ENCODE data around the gene PPP1R3F.
"Not testable (repeated sequence)": the region's sequence is repeated elsewhere in the genome, so short reads cannot be mapped to it uniquely, and the experiment has no call there.

DNA sequence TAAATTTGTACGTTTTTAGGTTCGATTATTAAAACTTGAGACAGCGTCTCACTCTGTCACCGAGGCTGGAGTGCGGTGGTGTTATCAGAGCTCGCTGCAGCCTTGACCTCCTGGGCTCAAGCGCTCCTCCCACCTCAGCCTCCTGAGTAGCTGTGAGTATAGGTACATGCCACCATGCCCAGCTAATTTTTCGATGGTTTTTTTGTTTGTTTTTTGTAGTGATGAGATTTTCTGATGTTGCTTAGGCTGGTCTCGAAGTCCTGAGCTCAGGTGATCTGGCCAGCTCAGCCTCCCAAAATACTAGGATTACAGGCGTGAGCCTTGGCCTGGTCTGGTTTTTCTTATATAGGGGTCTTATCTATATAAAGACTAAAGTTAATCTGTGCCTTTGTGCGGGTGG is 60.8 kb downstream of the PPP1R3F start:
- TF ChIP-seq, protein P1, sequence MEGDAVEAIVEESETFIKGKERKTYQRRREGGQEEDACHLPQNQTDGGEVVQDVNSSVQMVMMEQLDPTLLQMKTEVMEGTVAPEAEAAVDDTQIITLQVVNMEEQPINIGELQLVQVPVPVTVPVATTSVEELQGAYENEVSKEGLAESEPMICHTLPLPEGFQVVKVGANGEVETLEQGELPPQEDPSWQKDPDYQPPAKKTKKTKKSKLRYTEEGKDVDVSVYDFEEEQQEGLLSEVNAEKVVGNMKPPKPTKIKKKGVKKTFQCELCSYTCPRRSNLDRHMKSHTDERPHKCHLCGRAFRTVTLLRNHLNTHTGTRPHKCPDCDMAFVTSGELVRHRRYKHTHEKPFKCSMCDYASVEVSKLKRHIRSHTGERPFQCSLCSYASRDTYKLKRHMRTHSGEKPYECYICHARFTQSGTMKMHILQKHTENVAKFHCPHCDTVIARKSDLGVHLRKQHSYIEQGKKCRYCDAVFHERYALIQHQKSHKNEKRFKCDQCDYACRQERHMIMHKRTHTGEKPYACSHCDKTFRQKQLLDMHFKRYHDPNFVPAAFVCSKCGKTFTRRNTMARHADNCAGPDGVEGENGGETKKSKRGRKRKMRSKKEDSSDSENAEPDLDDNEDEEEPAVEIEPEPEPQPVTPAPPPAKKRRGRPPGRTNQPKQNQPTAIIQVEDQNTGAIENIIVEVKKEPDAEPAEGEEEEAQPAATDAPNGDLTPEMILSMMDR (IDR thresholded peaks at IDR 0.05) = not testable (repeated sequence)
- TF ChIP-seq POLR2A (IDR thresholded peaks at IDR 0.05) = not testable (repeated sequence)
